SK-N-SH (cell line): ENCODE measurements around the gene SLC2A8. TPM values are rescaled to one million over a fixed set of nuclear protein-coding genes. Genes with fewer than 3 reads are reported as not detected.

Experiments
- CTCF ChIA-PET: fragments of 300-600, 350-600 bp; formaldehyde crosslinking; extraction: SDS; loops from one replicate; lab custom pipeline; 2021; lab: Yijun Ruan, JAX
- POLR2A ChIA-PET: fragments of 350-600 bp; sonication (Branson Sonifier 250); formaldehyde crosslinking; extraction: SDS; loops from one replicate; lab custom pipeline; 2020; ENCODE audit warnings: antibody characterized with exemption, inconsistent platforms; lab: Yijun Ruan, JAX
- DNase-seq: peaks from one replicate; pipeline ENCODE4 v3.0.0; 2012
- H2AFZ ChIP-seq: fragments of 200-600 bp; sonication (generic); 2 replicates; pipeline ENCODE4 v1.8.1; 2016; ENCODE audit warnings: antibody characterized with exemption, mild to moderate bottlenecking, low read depth
- H3F3A ChIP-seq: fragments of 200-600 bp; sonication (generic); replicated peaks from 2 replicates; pipeline ENCODE3; 2016; ENCODE audit warnings: antibody characterized with exemption, mild to moderate bottlenecking; ENCODE audit not compliant: insufficient read depth
- H3K27ac ChIP-seq, 2 experiments: fragments of 200-500 bp in 1 of 2; fragments of 200-600 bp in 1 of 2; sonication (Bioruptor generic) in 1 of 2; sonication (generic), shearing (Covaris generic) in 1 of 2; 2 replicates each; pipeline versions ENCODE4 v1.5.1 to v1.6.1; 2014 to 2016; ENCODE audit warnings: low read depth in 2 of 2, inconsistent platforms in 1 of 2, low read length in 1 of 2, mild to moderate bottlenecking in 1 of 2, mixed read lengths in 1 of 2
- H3K27me3 ChIP-seq: fragments of 200-600 bp; sonication (generic), shearing (Covaris generic); 2 replicates; pipeline ENCODE4 v1.6.1; 2016; ENCODE audit warnings: mixed run types; ENCODE audit not compliant: insufficient read depth
- H3K36me3 ChIP-seq, 2 experiments: fragments of 200-500 bp in 1 of 2; fragments of 200-600 bp in 1 of 2; sonication (Bioruptor generic) in 1 of 2; sonication (generic) in 1 of 2; replicated peaks in 1 of 2; 2 replicates each; pipeline versions ENCODE3 to v1.5.1; 2014 to 2016; ENCODE audit warnings: low read length in 1 of 2, mild to moderate bottlenecking in 1 of 2; ENCODE audit not compliant: insufficient read depth in 2 of 2, control insufficient read depth in 1 of 2
- H3K4me1 ChIP-seq, 2 experiments: fragments of 200-500 bp in 1 of 2; fragments of 200-600 bp in 1 of 2; sonication (Bioruptor generic) in 1 of 2; sonication (generic), shearing (Covaris generic) in 1 of 2; 2 replicates each; pipeline versions ENCODE4 v1.5.1 to v1.6.1; 2014 to 2016; ENCODE audit warnings: low read depth in 1 of 2, low read length in 1 of 2, mixed run types in 1 of 2; ENCODE audit not compliant: insufficient read depth in 2 of 2, control insufficient read depth in 1 of 2
- H3K4me2 ChIP-seq: fragments of 200-600 bp; sonication (generic), shearing (Covaris generic); 2 replicates; pipeline ENCODE4 v1.6.1; 2017; ENCODE audit warnings: mixed run types
- H3K4me3 ChIP-seq, 2 experiments: fragments of 200-500 bp in 1 of 2; fragments of 200-600 bp in 1 of 2; sonication (Bioruptor generic) in 1 of 2; sonication (generic), shearing (Covaris generic) in 1 of 2; 2 replicates each; pipeline versions ENCODE4 v1.5.1 to v1.8.1; 2014 to 2016; ENCODE audit warnings: low read depth in 2 of 2, inconsistent platforms in 1 of 2, low read length in 1 of 2, mild to moderate bottlenecking in 1 of 2, mixed read lengths in 1 of 2, moderate library complexity in 1 of 2
- H3K79me2 ChIP-seq: fragments of 200-600 bp; sonication (generic); 2 replicates; pipeline ENCODE4 v1.8.1; 2017; ENCODE audit warnings: mild to moderate bottlenecking; ENCODE audit not compliant: insufficient read depth
- H3K9ac ChIP-seq: fragments of 200-600 bp; sonication (generic); 2 replicates; pipeline ENCODE4 v1.6.1; 2017; ENCODE audit warnings: mixed run types
- H3K9me2 ChIP-seq: fragments of 200-600 bp; sonication (generic); 2 replicates; pipeline ENCODE4 v1.6.1; 2017; ENCODE audit warnings: mixed run types
- H3K9me3 ChIP-seq: fragments of 200-600 bp; sonication (generic); 2 replicates; pipeline ENCODE4 v1.6.1; 2017; ENCODE audit warnings: mixed run types, mild to moderate bottlenecking, moderate library complexity
- H4K20me1 ChIP-seq: fragments of 200-600 bp; sonication (generic); 2 replicates; pipeline ENCODE4 v1.6.1; 2017; ENCODE audit warnings: mild to moderate bottlenecking, mixed run types; ENCODE audit not compliant: insufficient read depth
- CHD2 ChIP-seq: fragments of 150-350 bp; IDR thresholded peaks from 2 replicates; pipeline ENCODE4 v1.6.1; 2018; ENCODE audit warnings: low read length; ENCODE audit not compliant: partially characterized antibody
- EP300 ChIP-seq, 2 experiments: IDR thresholded peaks; 2 replicates each; pipeline versions ENCODE4 v1.4.0 to v1.6.1; 2012; ENCODE audit warnings: borderline replicate concordance in 1 of 2, low read depth in 1 of 2, low read length in 1 of 2
- EZH2phosphoT487 ChIP-seq: fragments of 200-600 bp; sonication (generic); IDR thresholded peaks from 2 replicates; pipeline ENCODE4 v1.6.1; 2017; ENCODE audit warnings: low read depth, mixed run types, mild to moderate bottlenecking, antibody characterized with exemption, moderate library complexity, borderline replicate concordance
- FOXJ3 ChIP-seq: sonication (generic); formaldehyde crosslinking; IDR thresholded peaks from 2 replicates; pipeline ENCODE4 v1.5.1; 2020; ENCODE audit warnings: mild to moderate bottlenecking, missing genetic modification reagents
- FOXM1 ChIP-seq: IDR thresholded peaks from 2 replicates; pipeline ENCODE4 v1.4.0; 2012; ENCODE audit warnings: low read depth, mild to moderate bottlenecking
- GABPA ChIP-seq: IDR thresholded peaks from 2 replicates; pipeline ENCODE4 v1.4.0; 2012; ENCODE audit warnings: low read depth, mild to moderate bottlenecking
- JUND ChIP-seq: IDR thresholded peaks from 2 replicates; pipeline ENCODE4 v1.4.0; 2012
- NFIC ChIP-seq: IDR thresholded peaks from 2 replicates; pipeline ENCODE4 v1.4.0; 2012; ENCODE audit warnings: borderline replicate concordance
- NRF1 ChIP-seq: IDR thresholded peaks from 2 replicates; pipeline ENCODE4 v1.6.1; 2012; ENCODE audit warnings: low read depth, mild to moderate bottlenecking, low read length
- RCOR1 ChIP-seq: fragments of 150-350 bp; IDR thresholded peaks from 2 replicates; pipeline ENCODE4 v1.6.1; 2017; ENCODE audit warnings: antibody characterized with exemption, low read length
- RFX5 ChIP-seq: IDR thresholded peaks from 2 replicates; pipeline ENCODE4 v1.6.1; 2012; ENCODE audit warnings: mild to moderate bottlenecking, improper control_type of control experiment, low read length
- RXRA ChIP-seq: IDR thresholded peaks from 2 replicates; pipeline ENCODE4 v1.4.0; 2012; ENCODE audit warnings: low read depth, mild to moderate bottlenecking, borderline replicate concordance
- SMC3 ChIP-seq: IDR thresholded peaks from 2 replicates; pipeline ENCODE4 v1.6.1; 2012; ENCODE audit warnings: low read depth, low read length, improper control_type of control experiment
- TAF1 ChIP-seq: IDR thresholded peaks from 2 replicates; pipeline ENCODE4 v1.6.1; 2012; ENCODE audit warnings: low read depth, mild to moderate bottlenecking, low read length, moderate library complexity, borderline replicate concordance
- TCF12 ChIP-seq: IDR thresholded peaks from 2 replicates; pipeline ENCODE4 v1.4.0; 2012
- YY1 ChIP-seq: IDR thresholded peaks from 2 replicates; pipeline ENCODE4 v1.4.0; 2012; ENCODE audit warnings: low read depth, mild to moderate bottlenecking
- WGBS: methylation state at CpG from one replicate; pipeline ENCODE4 v1.1.6; 2017; ENCODE audit warnings: low lambda C conversion rate; 5-methylcytosine and 5-hydroxymethylcytosine counted together
- polyA plus RNA-seq, 3 experiments: library from polyadenylated mRNA; depleted of rRNA; stranded (reverse); fragments of >200 nt; gene quantifications; 2 replicates each; pipeline ENCODE4 v1.2.3, GENCODE V29; 2012
- TF ChIP-seq, protein P1 (sequence below): IDR thresholded peaks from 2 replicates; pipeline ENCODE4; 2012
- TF ChIP-seq, protein P2 (sequence below): IDR thresholded peaks from 2 replicates; pipeline ENCODE4 v1.4.0; 2012; ENCODE audit warnings: low read depth, borderline replicate concordance
- TF ChIP-seq, protein P3 (sequence below): IDR thresholded peaks from 2 replicates; pipeline ENCODE4 v1.4.0; 2012; ENCODE audit warnings: low read depth, borderline replicate concordance
- TF ChIP-seq, protein P4 (sequence below): fragments of 200-600 bp; sonication (generic); IDR thresholded peaks from 2 replicates; pipeline ENCODE4 v1.6.1; 2017; ENCODE audit warnings: antibody characterized with exemption, mild to moderate bottlenecking, moderate library complexity
- TF ChIP-seq, protein P5 (sequence below): fragments of 150-350 bp; IDR thresholded peaks from 2 replicates; pipeline ENCODE4 v1.6.1; 2017; ENCODE audit warnings: antibody characterized with exemption, low read length, low read depth, borderline replicate concordance

Gene SLC2A8
- polyA plus RNA-seq, 1 of the 3 experiments (the other 2 are of a cell fraction), result 15.1 TPM

DNA sequence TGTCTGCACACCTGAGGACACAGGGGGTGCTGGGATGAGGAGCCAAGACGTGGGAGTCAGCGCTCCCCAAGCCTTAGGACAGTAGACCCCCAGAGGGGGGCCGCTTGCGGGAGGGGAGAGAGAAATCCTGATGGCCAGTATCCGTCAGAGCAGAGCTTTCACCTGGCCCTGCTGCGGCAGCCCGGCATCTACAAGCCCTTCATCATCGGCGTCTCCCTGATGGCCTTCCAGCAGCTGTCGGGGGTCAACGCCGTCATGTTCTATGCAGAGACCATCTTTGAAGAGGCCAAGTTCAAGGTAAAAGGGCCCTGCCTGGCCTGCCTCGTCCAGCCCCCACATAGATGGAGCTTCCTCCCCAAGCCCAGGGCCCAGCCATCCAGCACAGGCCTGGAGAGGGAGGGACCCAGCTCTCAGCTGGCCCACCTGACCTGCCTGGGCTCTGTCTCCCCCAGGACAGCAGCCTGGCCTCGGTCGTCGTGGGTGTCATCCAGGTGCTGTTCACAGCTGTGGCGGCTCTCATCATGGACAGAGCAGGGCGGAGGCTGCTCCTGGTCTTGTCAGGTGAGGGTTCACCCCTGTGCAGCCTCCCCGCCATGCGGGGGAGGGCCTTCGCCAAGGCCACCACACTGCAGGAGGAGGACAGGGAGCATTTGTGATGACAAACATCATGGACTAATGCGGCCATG, 6.7 kb downstream of the SLC2A8 start:
- Histone ChIP-seq H2AFZ (no peak overlapping the region), H3K27ac (no peak overlapping the region), H3K4me3 (no peak overlapping the region), H3K36me3 (peaks cover 0 to 22% of the 10 kb centered on the region in 2 experiments), H3K4me1 (peaks cover 3 to 12% of the 10 kb centered on the region in 2 experiments; a peak in 1 of 4 replicates), H3K4me2 (no peak overlapping the region), H3F3A (no peaks in the 10 kb centered on the region), H3K9me2 (no peaks in the 10 kb centered on the region), H3K9me3 (no peaks in the 10 kb centered on the region), H3K79me2 (peaks cover 7% of the 10 kb centered on the region), H3K27me3 (no peaks in the 10 kb centered on the region), H4K20me1 (peaks cover 1% of the 10 kb centered on the region; the same call in 1 of the 2 replicates), H3K9ac (no peak overlapping the region)
- ChIA-PET POLR2A (no interaction called here), CTCF (interaction anchor here (0.6 to 1.9 kb wide), 3 partner anchors 15 to 189 kb away, joined by 3 to 4 read pairs (median 4); no protein-coding TSS in a partner anchor)
- DNase-seq, result no peak
- WGBS, result 96% methylated on average over 10 of the region's 22 CpGs
- TF ChIP-seq, protein P1, sequence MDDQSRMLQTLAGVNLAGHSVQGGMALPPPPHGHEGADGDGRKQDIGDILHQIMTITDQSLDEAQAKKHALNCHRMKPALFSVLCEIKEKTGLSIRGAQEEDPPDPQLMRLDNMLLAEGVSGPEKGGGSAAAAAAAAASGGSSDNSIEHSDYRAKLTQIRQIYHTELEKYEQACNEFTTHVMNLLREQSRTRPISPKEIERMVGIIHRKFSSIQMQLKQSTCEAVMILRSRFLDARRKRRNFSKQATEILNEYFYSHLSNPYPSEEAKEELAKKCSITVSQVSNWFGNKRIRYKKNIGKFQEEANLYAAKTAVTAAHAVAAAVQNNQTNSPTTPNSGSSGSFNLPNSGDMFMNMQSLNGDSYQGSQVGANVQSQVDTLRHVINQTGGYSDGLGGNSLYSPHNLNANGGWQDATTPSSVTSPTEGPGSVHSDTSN, result no peak
- TF ChIP-seq EP300 (IDR thresholded peaks at IDR 0.05; ENCODE audit: borderline replicate concordance in 1 of 2, low read depth in 1 of 2, low read length in 1 of 2) (no peak), NFIC (no peak), EZH2phosphoT487 (no peak), GABPA (no peak), YY1 (no peak), JUND (no peak), SMC3 (no peak), TCF12 (no peak), RXRA (no peak), NRF1 (no peak)
- TF ChIP-seq, protein P2, sequence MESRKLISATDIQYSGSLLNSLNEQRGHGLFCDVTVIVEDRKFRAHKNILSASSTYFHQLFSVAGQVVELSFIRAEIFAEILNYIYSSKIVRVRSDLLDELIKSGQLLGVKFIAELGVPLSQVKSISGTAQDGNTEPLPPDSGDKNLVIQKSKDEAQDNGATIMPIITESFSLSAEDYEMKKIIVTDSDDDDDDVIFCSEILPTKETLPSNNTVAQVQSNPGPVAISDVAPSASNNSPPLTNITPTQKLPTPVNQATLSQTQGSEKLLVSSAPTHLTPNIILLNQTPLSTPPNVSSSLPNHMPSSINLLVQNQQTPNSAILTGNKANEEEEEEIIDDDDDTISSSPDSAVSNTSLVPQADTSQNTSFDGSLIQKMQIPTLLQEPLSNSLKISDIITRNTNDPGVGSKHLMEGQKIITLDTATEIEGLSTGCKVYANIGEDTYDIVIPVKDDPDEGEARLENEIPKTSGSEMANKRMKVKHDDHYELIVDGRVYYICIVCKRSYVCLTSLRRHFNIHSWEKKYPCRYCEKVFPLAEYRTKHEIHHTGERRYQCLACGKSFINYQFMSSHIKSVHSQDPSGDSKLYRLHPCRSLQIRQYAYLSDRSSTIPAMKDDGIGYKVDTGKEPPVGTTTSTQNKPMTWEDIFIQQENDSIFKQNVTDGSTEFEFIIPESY, result no peak
- TF ChIP-seq, protein P3, sequence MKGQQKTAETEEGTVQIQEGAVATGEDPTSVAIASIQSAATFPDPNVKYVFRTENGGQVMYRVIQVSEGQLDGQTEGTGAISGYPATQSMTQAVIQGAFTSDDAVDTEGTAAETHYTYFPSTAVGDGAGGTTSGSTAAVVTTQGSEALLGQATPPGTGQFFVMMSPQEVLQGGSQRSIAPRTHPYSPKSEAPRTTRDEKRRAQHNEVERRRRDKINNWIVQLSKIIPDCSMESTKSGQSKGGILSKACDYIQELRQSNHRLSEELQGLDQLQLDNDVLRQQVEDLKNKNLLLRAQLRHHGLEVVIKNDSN, result no peak
- TF ChIP-seq, all 33 proteins: peak for 0

DNA sequence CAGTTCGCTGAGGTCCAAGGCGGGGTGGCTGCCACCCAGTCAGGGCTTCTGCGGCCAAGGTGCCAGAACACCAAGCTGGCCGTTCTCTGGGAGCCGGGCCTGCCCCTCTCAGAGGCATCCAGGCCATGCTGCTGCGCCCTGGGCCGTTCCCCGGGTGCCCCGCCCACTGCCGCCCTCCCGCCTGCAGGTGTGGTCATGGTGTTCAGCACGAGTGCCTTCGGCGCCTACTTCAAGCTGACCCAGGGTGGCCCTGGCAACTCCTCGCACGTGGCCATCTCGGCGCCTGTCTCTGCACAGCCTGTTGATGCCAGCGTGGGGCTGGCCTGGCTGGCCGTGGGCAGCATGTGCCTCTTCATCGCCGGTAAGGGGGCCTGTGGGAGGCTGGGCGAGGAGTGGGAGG, 7.7 kb downstream of the SLC2A8 start:
- ChIA-PET CTCF (interaction anchor here (1.9 kb wide), 1 partner anchor 14 kb away, joined by 4 read pairs; no protein-coding TSS in a partner anchor), POLR2A (no interaction called here)
- WGBS, result 80% methylated on average over 3 of the region's 23 CpGs
- Histone ChIP-seq H3K79me2 (no peaks in the 10 kb centered on the region), H3K4me3 (no peak overlapping the region), H3K27me3 (no peaks in the 10 kb centered on the region), H3K27ac (no peak overlapping the region), H3K4me2 (no peak overlapping the region), H2AFZ (no peak overlapping the region), H3K4me1 (peaks cover 0 to 7% of the 10 kb centered on the region in 2 experiments; a peak in 1 of 4 replicates), H3K36me3 (peaks cover 0 to 22% of the 10 kb centered on the region in 2 experiments), H4K20me1 (no peaks in the 10 kb centered on the region), H3K9me2 (no peaks in the 10 kb centered on the region), H3K9ac (no peak overlapping the region), H3F3A (no peaks in the 10 kb centered on the region), H3K9me3 (no peaks in the 10 kb centered on the region)
- TF ChIP-seq FOXM1 (no peak), CHD2 (no peak), EZH2phosphoT487 (no peak), RFX5 (no peak), YY1 (no peak), RCOR1 (no peak), TAF1 (no peak), FOXJ3 (CRISPR knock-in tag) (no peak)
- TF ChIP-seq, protein P4, sequence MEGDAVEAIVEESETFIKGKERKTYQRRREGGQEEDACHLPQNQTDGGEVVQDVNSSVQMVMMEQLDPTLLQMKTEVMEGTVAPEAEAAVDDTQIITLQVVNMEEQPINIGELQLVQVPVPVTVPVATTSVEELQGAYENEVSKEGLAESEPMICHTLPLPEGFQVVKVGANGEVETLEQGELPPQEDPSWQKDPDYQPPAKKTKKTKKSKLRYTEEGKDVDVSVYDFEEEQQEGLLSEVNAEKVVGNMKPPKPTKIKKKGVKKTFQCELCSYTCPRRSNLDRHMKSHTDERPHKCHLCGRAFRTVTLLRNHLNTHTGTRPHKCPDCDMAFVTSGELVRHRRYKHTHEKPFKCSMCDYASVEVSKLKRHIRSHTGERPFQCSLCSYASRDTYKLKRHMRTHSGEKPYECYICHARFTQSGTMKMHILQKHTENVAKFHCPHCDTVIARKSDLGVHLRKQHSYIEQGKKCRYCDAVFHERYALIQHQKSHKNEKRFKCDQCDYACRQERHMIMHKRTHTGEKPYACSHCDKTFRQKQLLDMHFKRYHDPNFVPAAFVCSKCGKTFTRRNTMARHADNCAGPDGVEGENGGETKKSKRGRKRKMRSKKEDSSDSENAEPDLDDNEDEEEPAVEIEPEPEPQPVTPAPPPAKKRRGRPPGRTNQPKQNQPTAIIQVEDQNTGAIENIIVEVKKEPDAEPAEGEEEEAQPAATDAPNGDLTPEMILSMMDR, result no peak
- TF ChIP-seq, protein P5, sequence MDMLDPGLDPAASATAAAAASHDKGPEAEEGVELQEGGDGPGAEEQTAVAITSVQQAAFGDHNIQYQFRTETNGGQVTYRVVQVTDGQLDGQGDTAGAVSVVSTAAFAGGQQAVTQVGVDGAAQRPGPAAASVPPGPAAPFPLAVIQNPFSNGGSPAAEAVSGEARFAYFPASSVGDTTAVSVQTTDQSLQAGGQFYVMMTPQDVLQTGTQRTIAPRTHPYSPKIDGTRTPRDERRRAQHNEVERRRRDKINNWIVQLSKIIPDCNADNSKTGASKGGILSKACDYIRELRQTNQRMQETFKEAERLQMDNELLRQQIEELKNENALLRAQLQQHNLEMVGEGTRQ, result no peak
- no peak for DNase-seq
